Cardiac fibroblast (primary cell): ENCODE data around the gene SUMO3.

Experiments
- DNase-seq, 2 donors: peaks; one replicate each; pipeline versions ENCODE4 v3.0.0 to v3.0.0-alpha.2; 2010; ENCODE audit warnings: low read depth in 2 of 2
- H3K4me3 ChIP-seq, 2 donors: replicated peaks in 1 of 2; 1 replicate in 1 of 2; 2 replicates in 1 of 2; pipeline ENCODE4 v1.5.1; 2011; ENCODE audit warnings: low read depth in 2 of 2, low read length in 2 of 2, mild to moderate bottlenecking in 2 of 2, moderate library complexity in 1 of 2
- TF ChIP-seq, protein P1 (sequence below): IDR thresholded peaks from one replicate; pipeline ENCODE4 v1.5.1; 2011; ENCODE audit warnings: low read depth, mild to moderate bottlenecking, low read length, inconsistent platforms

Gene SUMO3

DNA sequence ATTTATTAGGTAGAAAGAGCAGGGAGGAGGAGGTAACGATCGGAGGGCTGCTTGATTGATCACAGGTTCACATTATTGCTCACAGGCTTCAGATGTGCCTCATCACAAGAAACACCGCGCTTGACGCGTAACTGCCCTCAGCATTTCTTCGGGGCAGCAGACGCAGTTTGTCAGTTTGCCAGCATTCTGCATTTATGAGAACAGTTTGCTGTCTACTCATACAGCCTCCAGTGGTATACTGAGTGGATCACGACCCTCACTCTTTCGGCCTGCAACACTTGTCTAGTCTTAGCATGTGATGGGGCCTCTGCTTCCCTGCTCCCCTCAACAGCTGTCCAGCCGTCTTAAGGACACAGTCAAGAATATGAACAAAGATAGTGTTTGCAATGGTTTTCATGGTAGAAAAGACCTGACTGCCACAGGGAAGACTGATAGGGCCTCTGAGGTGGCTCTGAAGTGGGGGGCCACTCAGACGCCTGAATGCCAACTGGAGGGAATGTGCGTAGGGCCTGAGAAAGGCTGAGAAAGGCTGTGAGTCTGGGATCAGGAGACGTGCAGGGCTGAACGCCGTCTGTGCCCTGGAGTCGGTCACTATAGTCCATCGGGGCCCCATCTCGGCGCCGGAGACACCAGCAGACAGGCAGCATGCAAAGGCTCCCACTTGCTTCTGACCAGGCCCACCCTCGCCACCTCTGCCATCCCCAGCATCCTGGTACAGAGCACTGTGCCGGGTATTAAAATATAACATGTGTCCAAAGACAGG, 61.3 kb downstream of the SUMO3 start:
- no peak for DNase-seq
- TF ChIP-seq, protein P1, sequence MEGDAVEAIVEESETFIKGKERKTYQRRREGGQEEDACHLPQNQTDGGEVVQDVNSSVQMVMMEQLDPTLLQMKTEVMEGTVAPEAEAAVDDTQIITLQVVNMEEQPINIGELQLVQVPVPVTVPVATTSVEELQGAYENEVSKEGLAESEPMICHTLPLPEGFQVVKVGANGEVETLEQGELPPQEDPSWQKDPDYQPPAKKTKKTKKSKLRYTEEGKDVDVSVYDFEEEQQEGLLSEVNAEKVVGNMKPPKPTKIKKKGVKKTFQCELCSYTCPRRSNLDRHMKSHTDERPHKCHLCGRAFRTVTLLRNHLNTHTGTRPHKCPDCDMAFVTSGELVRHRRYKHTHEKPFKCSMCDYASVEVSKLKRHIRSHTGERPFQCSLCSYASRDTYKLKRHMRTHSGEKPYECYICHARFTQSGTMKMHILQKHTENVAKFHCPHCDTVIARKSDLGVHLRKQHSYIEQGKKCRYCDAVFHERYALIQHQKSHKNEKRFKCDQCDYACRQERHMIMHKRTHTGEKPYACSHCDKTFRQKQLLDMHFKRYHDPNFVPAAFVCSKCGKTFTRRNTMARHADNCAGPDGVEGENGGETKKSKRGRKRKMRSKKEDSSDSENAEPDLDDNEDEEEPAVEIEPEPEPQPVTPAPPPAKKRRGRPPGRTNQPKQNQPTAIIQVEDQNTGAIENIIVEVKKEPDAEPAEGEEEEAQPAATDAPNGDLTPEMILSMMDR, result no peak
- H3K4me3 ChIP-seq, result no peak overlapping the region
